Brain microvascular endothelial cell (primary cell): ENCODE results near the gene TFCP2L1.

Experiments used
- DNase-seq: peaks from one replicate; pipeline ENCODE4 v3.0.0-alpha.2; 2020
- H3K27ac ChIP-seq: fragments of 250-450 bp; sonication (Bioruptor Pico); 2 replicates; pipeline ENCODE4 v1.5.1; 2020; ENCODE audit warnings: mild to moderate bottlenecking, moderate library complexity
- H3K27me3 ChIP-seq: fragments of 250-450 bp; sonication (Bioruptor Pico); replicated peaks from 2 replicates; pipeline ENCODE4 v1.5.1; 2020; ENCODE audit warnings: mild to moderate bottlenecking
- H3K36me3 ChIP-seq: fragments of 250-450 bp; sonication (Bioruptor Pico); replicated peaks from 2 replicates; pipeline ENCODE4 v1.5.1; 2020; ENCODE audit warnings: mild to moderate bottlenecking
- H3K4me3 ChIP-seq: 2 replicates; pipeline ENCODE4 v1.5.1; 2011; ENCODE audit warnings: low read depth, mild to moderate bottlenecking, control low read depth, low read length, moderate library complexity
- in situ Hi-C: cut with HindIII; loops from 2 replicates; pipeline ENCODE4 v1.10.0; 2017; ENCODE audit warnings: low sequenced_read_pairs, low pct_ligation_motif_present
- TF ChIP-seq, protein P1 (sequence below): IDR thresholded peaks from 2 replicates; pipeline ENCODE4 v1.5.1; 2011; ENCODE audit warnings: low read depth, mild to moderate bottlenecking, moderate library complexity, low read length, control low read depth, inconsistent platforms; ENCODE audit errors: missing control alignments

TFCP2L1 gene

DNA sequence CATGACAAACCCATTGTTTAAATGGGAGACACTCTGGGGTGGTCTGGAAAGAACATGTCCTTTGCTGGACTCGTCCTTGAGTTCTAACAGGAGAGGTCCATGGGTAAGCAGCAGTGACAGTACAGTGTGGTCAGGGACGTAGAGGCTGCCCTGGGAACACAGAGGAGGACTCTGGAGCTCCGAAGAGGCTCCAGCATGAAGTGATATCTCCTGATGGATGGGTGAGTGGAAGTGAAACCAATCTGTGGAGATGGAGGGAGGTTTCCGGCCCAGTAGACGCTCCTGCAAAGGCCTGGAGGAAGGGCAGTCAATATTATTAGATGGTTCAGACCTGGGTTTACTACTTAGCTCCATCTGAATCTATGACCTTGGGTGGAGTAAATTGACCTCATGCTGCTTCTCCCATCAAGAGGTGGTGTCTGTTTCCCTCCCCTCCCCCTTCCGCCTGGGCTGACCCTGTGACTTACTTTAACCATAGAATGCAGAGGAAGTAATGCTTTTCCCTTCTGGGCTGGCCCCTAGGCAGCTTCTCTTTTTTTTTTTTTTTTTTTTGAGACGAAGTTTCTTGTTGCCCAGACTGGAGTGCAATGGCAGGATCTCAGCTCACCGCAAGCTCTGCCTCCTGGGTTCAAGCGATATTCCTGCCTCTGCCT lies 2.3 kb upstream of the TFCP2L1 start:
- TF ChIP-seq, protein P1, sequence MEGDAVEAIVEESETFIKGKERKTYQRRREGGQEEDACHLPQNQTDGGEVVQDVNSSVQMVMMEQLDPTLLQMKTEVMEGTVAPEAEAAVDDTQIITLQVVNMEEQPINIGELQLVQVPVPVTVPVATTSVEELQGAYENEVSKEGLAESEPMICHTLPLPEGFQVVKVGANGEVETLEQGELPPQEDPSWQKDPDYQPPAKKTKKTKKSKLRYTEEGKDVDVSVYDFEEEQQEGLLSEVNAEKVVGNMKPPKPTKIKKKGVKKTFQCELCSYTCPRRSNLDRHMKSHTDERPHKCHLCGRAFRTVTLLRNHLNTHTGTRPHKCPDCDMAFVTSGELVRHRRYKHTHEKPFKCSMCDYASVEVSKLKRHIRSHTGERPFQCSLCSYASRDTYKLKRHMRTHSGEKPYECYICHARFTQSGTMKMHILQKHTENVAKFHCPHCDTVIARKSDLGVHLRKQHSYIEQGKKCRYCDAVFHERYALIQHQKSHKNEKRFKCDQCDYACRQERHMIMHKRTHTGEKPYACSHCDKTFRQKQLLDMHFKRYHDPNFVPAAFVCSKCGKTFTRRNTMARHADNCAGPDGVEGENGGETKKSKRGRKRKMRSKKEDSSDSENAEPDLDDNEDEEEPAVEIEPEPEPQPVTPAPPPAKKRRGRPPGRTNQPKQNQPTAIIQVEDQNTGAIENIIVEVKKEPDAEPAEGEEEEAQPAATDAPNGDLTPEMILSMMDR, result no peak
- in situ Hi-C loops, result no loop called here
- Histone ChIP-seq H3K36me3 (no peaks in the 10 kb centered on the region), H3K27me3 (peaks cover 28% of the 10 kb centered on the region), H3K4me3 (no peak overlapping the region), H3K27ac (no peak overlapping the region)
- no peak for DNase-seq

DNA sequence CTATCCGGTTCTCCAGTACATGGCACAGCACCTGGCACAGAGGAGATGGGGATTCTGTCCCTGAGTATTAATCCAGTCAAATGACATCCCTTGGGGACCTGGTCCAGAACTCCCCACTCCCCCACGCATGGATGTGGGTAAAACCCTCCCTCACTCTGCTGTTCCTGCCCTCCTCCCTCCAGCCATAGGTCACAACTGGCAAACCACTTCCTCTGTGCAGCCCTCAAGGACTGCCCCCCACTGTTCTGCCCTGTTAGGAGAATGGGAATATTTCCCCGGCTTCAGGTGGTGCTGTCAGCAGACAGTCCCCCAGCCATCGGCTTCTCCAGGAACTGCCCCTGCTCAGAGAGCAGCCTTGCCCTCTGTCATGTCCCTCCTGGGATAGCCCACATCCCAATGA lies 1.5 kb upstream of the TFCP2L1 start:
- TF ChIP-seq, protein P1, result no peak
- Histone ChIP-seq H3K27me3 (peaks cover 29% of the 10 kb centered on the region), H3K36me3 (no peaks in the 10 kb centered on the region), H3K27ac (no peak overlapping the region), H3K4me3 (no peak overlapping the region)
- no peak for DNase-seq
- in situ Hi-C loops, result no loop called here

DNA sequence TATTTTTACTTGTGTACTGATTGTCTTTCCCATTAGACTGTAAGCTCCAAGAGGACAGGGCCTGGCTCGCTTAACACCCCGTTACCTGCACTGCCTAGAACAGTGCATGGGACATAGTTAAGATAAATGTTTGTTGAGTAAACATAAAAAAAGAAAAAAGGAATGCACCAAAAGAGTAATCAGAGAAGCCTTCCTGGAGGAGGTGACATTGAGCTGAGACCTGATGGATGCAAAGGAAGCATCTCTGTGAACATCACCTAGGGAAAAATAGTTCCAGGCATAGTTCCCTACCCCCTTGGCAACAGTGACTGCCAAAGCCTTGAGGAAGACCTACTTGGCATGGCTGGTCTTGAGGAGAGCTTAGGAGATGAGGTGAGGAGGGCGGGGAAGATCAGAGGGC lies 924 bp upstream of the TFCP2L1 start:
- no peaks in the 10 kb centered on the region for H3K36me3 ChIP-seq
- no peak overlapping the region for H3K4me3 ChIP-seq
- TF ChIP-seq, protein P1, result no peak
- in situ Hi-C loops, result no loop called here
- peaks cover 29% of the 10 kb centered on the region for H3K27me3 ChIP-seq
- H3K27ac ChIP-seq, result no peak overlapping the region
- DNase-seq, result no peak

DNA sequence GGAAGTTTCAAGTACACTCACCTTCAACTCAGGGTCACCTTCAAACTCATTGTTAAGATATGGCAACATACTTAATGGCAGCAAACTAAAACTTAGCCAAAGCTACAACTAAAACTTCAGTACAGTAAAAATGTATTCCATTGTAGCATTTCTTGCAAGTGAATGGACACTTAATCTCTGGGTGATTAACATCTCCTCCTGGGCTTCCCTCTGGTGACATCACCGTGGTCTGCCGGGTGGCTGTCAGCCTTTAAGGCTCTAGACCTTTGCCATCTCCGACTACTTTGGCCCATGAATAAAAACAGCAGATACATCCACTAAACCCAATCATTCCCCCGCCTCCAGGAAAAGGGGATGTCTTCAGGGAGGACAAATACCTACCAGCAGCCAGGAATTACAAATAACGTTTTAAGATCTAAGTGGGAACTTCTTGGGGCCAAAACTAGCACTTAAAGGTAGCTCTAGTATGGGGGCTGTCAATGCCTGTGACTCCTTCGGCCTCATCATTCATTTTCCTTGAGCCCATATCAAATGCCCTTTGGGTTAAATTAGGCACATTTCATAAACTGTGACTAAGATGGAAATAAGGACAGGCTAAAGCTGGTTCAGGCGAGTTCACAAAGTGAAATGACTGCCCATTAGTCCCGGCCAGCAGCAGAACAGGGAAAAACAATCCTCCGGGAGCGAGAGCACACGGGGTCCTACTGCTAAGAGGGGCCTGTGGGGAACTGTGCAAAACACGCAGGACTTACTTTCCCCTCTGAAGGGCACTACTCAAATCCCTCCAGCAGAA lies 1.1 kb downstream of the TFCP2L1 start:
- Histone ChIP-seq H3K27me3 (peaks cover 29% of the 10 kb centered on the region), H3K4me3 (no peak overlapping the region), H3K36me3 (no peaks in the 10 kb centered on the region), H3K27ac (no peak overlapping the region)
- in situ Hi-C loops, result no loop called here
- TF ChIP-seq, protein P1, result no peak
- no peak for DNase-seq

DNA sequence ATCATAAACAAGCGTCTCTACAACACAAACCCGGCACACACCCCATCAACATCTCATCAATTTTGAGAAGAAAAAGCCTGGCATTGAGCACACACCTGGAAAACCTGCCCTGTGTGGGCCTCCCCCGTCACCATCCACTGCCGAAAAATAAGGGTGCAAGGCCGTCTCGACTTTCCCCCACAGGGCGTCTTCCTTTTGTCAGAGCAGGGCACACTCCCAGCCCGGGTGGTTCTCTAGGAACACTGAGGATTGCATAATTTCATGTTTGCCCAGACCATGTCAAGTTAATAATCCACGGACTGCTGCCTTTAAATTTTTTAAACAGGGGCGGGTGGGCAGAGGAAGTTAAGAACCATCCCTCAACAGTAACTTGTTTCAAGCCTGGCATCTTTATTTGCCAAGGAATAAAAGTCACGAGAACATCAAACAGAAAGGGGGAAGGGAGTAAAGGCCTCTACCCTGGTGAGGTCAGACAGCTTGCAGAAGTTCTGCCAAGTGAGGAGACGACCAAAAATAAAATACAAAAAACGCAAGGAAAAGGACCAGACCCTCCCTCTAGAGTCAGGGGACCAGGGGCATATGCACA lies 2.1 kb downstream of the TFCP2L1 start:
- no peak for DNase-seq
- TF ChIP-seq, protein P1, result no peak
- Histone ChIP-seq H3K36me3 (no peaks in the 10 kb centered on the region), H3K27ac (no peak overlapping the region), H3K27me3 (peaks cover 29% of the 10 kb centered on the region), H3K4me3 (no peak overlapping the region)
- in situ Hi-C loops, result no loop called here
